Hepatocyte (in vitro differentiated cells): ENCODE results near the gene CABP4.

ENCODE experiments used
- CTCF ChIP-seq: fragments of 200-600 bp; sonication (generic); IDR thresholded peaks from 2 replicates; pipeline ENCODE4 v1.5.1; 2016; ENCODE audit warnings: antibody characterized with exemption, mild to moderate bottlenecking; ENCODE audit not compliant: poor library complexity
- EZH2 ChIP-seq: fragments of 200-600 bp; sonication (generic); IDR thresholded peaks from 2 replicates; pipeline ENCODE4 v1.6.1; 2016; ENCODE audit warnings: antibody characterized with exemption, mild to moderate bottlenecking, borderline replicate concordance

- TF ChIP-seq CTCF (no peak), EZH2 (no peak)
These were observed 14.7 kb upstream of the CABP4 start for GRCh38 chr11:67440229-67441097.
